ENCODE data around the gene TCP10L. TPM values are rescaled to one million over a fixed set of nuclear protein-coding genes. Genes with fewer than 3 reads are reported as not detected.

TCP10L gene
- total and polyA plus RNA-seq, 2 of the 13 experiments (the other 11 are each of a cell fraction or from before 2014, with no cell fraction given) = 0.90 to 2.4 TPM

- TF ChIP-seq, protein P1, sequence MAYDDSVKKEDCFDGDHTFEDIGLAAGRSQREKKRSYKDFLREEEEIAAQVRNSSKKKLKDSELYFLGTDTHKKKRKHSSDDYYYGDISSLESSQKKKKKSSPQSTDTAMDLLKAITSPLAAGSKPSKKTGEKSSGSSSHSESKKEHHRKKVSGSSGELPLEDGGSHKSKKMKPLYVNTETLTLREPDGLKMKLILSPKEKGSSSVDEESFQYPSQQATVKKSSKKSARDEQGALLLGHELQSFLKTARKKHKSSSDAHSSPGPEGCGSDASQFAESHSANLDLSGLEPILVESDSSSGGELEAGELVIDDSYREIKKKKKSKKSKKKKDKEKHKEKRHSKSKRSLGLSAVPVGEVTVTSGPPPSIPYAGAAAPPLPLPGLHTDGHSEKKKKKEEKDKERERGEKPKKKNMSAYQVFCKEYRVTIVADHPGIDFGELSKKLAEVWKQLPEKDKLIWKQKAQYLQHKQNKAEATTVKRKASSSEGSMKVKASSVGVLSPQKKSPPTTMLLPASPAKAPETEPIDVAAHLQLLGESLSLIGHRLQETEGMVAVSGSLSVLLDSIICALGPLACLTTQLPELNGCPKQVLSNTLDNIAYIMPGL (CRISPR knock-in tag; IDR thresholded peaks at IDR 0.05; ENCODE audit: borderline replicate concordance in 1 of 2, low read depth in 1 of 2) = peak; percentile 81 to 93
- TF ChIP-seq TOE1 (CRISPR knock-in tag; IDR thresholded peaks at IDR 0.05) = 0 out of 2 replicates have a peak, but pooled peaks have one; percentile 32
- TF ChIP-seq ZNF230 (CRISPR knock-in tag; IDR thresholded peaks at IDR 0.05) = peak; percentile 46; the same call in 1 of the 2 replicates
- no peak for TF ChIP-seq ZMYM2 (CRISPR knock-in tag; IDR thresholded peaks at IDR 0.05)
- TF ChIP-seq ETV5 (CRISPR knock-in tag; IDR thresholded peaks at IDR 0.05; ENCODE audit: borderline replicate concordance) = peak; percentile 46
- TF ChIP-seq SNAI1 (CRISPR knock-in tag; IDR thresholded peaks at IDR 0.05; ENCODE audit: borderline replicate concordance) = peak; percentile 73; the same call in 1 of the 2 replicates
- no peak for TF ChIP-seq NCOA5 (CRISPR knock-in tag; IDR thresholded peaks at IDR 0.05)
- TF ChIP-seq ZNF232 (CRISPR knock-in tag; IDR thresholded peaks at IDR 0.05; ENCODE audit: borderline replicate concordance) = 0 out of 2 replicates have a peak, but pooled peaks have one; percentile 56
- TF ChIP-seq SP140L (CRISPR knock-in tag; IDR thresholded peaks at IDR 0.05; ENCODE audit: borderline replicate concordance) = no peak
- no peak for TF ChIP-seq TCF7L2 (IDR thresholded peaks at IDR 0.05; ENCODE audit: low read depth, low read length)
- TF ChIP-seq, protein P2, sequence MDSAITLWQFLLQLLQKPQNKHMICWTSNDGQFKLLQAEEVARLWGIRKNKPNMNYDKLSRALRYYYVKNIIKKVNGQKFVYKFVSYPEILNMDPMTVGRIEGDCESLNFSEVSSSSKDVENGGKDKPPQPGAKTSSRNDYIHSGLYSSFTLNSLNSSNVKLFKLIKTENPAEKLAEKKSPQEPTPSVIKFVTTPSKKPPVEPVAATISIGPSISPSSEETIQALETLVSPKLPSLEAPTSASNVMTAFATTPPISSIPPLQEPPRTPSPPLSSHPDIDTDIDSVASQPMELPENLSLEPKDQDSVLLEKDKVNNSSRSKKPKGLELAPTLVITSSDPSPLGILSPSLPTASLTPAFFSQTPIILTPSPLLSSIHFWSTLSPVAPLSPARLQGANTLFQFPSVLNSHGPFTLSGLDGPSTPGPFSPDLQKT (CRISPR knock-in tag; IDR thresholded peaks at IDR 0.05; ENCODE audit: borderline replicate concordance) = no peak
- TF ChIP-seq, protein P3, sequence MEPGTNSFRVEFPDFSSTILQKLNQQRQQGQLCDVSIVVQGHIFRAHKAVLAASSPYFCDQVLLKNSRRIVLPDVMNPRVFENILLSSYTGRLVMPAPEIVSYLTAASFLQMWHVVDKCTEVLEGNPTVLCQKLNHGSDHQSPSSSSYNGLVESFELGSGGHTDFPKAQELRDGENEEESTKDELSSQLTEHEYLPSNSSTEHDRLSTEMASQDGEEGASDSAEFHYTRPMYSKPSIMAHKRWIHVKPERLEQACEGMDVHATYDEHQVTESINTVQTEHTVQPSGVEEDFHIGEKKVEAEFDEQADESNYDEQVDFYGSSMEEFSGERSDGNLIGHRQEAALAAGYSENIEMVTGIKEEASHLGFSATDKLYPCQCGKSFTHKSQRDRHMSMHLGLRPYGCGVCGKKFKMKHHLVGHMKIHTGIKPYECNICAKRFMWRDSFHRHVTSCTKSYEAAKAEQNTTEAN (CRISPR knock-in tag; conservative IDR thresholded peaks at IDR 0.05) = no peak
- TF ChIP-seq CREB3 (CRISPR knock-in tag; IDR thresholded peaks at IDR 0.05) = no peak
- no peak for TF ChIP-seq TEAD2 (CRISPR knock-in tag; IDR thresholded peaks at IDR 0.05)
- TF ChIP-seq ZNF879 (CRISPR knock-in tag; IDR thresholded peaks at IDR 0.05) = no peak
- peak; percentile 48; the same call in 1 of the 2 replicates for TF ChIP-seq ZNF737 (CRISPR knock-in tag; IDR thresholded peaks at IDR 0.05; ENCODE audit: borderline replicate concordance)
- peak; percentile 58; the same call in 1 of the 2 replicates for TF ChIP-seq FOXK2 (IDR thresholded peaks at IDR 0.05)
- peak; percentile 85 for TF ChIP-seq ZNF589 (CRISPR knock-in tag; conservative IDR thresholded peaks at IDR 0.05)
- TF ChIP-seq BORCS8-MEF2B (CRISPR knock-in tag; IDR thresholded peaks at IDR 0.05) = no peak; the same call in 1 of the 2 replicates
These were observed 27.0 kb upstream of the TCP10L start, which contains the start of gene CFAP298 (continued) for GRCh38 chr21:32612075-32612998.

Measured in HepG2 (cell line).